Psoas muscle (tissue), 8 donors: ENCODE results near the gene HCAR2. TPM values are rescaled to one million over a fixed set of nuclear protein-coding genes. Genes with fewer than 3 reads are reported as not detected.

Experiments
- ATAC-seq, 4 donors: fragments of 200-7000 bp; cut with Tn5 transposase; one replicate each; pipeline ENCODE4 v1.9.1; 2020; ENCODE audit warnings: moderate library complexity in 3 of 4, mild to moderate bottlenecking in 2 of 4
- DNase-seq, 2 donors: peaks; one replicate each; pipeline ENCODE4 v3.0.0-alpha.2; 2020
- H3K27ac ChIP-seq: fragments of 200-600 bp; one replicate; pipeline ENCODE4 v1.8.0; 2022
- H3K27me3 ChIP-seq, 3 donors: fragments of 200-600 bp in 1 of 3; one replicate each; pipeline versions ENCODE4 v1.6.1 to v1.8.0; 2013 to 2022; ENCODE audit warnings: low read length in 2 of 3, mild to moderate bottlenecking in 2 of 3, moderate library complexity in 1 of 3; ENCODE audit not compliant: insufficient read depth in 3 of 3
- H3K36me3 ChIP-seq, 2 donors: fragments of 200-600 bp in 1 of 2; one replicate each; pipeline versions ENCODE4 v1.6.1 to v1.8.0; 2013 to 2022; ENCODE audit warnings: low read depth in 1 of 2, mild to moderate bottlenecking in 1 of 2, moderate library complexity in 1 of 2; ENCODE audit not compliant: insufficient read depth in 1 of 2
- H3K4me1 ChIP-seq: fragments of 200-600 bp; one replicate; pipeline ENCODE4 v1.8.0; 2022
- H3K4me3 ChIP-seq: fragments of 200-600 bp; one replicate; pipeline ENCODE4 v1.8.0; 2022; ENCODE audit warnings: mild to moderate bottlenecking
- H3K9me3 ChIP-seq: fragments of 200-600 bp; one replicate; pipeline ENCODE4 v1.8.0; 2022
- CTCF ChIP-seq: fragments of 200-600 bp; IDR thresholded peaks from one replicate; pipeline ENCODE4 v1.8.0; 2022; ENCODE audit warnings: antibody characterized with exemption
- WGBS, 3 donors: extraction: QIAGEN DNeasy Blood & Tissue Kit; methylation state at CpG; one replicate each; pipeline versions ENCODE4 v1.1.6 to v1.1.7; 2013; 5-methylcytosine and 5-hydroxymethylcytosine counted together
- intact Hi-C, 2 donors: fragments of 100-400 bp; cut with DNase I; formaldehyde crosslinking; loops; one replicate each; pipeline versions ENCODE4 v1.11.0 to v1.14.2; 2022
- polyA plus RNA-seq, 3 donors: library from polyadenylated mRNA; stranded (reverse); fragments of 200-250 nt; gene quantifications; one replicate each; pipeline ENCODE4 v1.2.3, GENCODE V29; 2013
- total RNA-seq, 4 donors: library from RNA; stranded (reverse); fragmentation: NEBNext Ultra II Directional in 2 of 4; extraction: Animal tissue kit (Norgen Biotek cat#: 25700) in 2 of 4; gene quantifications; one replicate each; pipeline versions ENCODE4 v1.2.1 to v1.2.4, GENCODE V29; 2021 to 2023
- donor health status: healthy with polysubstance abuse.
- donor health status: DM: no; HTN: no; CAD: no; lungs with moderate emphysema.
- donor health status: Bipolar disorder and iron deficiency.
- donor health status: healthy.
- donor health status: DM: yes; HTN: yes; CAD: no.
- donor health status: DM: no; HTN: no; CAD: no.
- donor health status: DM: no; HTN: no; CAD: no.
- donor health status: DM: yes; HTN: yes; CAD: no.

HCAR2 gene
- total and polyA plus RNA-seq, 7 donors, result 0.01 to 0.61 (median 0.15) TPM; not detected in 3

- Histone ChIP-seq H3K27ac (no peak overlapping the region), H3K36me3 (no peaks in the 10 kb centered on the region), H3K27me3 (no peaks in the 10 kb centered on the region), H3K4me1 (no peaks in the 10 kb centered on the region), H3K4me3 (no peak overlapping the region), H3K9me3 (no peaks in the 10 kb centered on the region)
- intact Hi-C loops, result no loop called here
- DNase-seq (no peak), ATAC-seq (no peak)
- TF ChIP-seq CTCF, result no peak
- WGBS, 3 donors, result 74 to 82% (median 75%) methylated on average over 9 of the region's 9 CpGs
These were observed 44.3 kb upstream of the HCAR2 start for GRCh38 chr12:122747224-122748135.

- TF ChIP-seq CTCF, result no peak
- Histone ChIP-seq H3K27ac (no peak overlapping the region), H3K4me1 (no peaks in the 10 kb centered on the region), H3K27me3 (no peaks in the 10 kb centered on the region), H3K9me3 (no peaks in the 10 kb centered on the region), H3K36me3 (no peaks in the 10 kb centered on the region), H3K4me3 (no peak overlapping the region)
- DNase-seq (no peak), ATAC-seq (no peak)
- 87 to 95% (median 92%) methylated on average over 7 of the region's 7 CpGs for WGBS, 3 donors
- intact Hi-C loops, result no loop called here
These were observed 40.9 kb upstream of the HCAR2 start for GRCh38 chr12:122743895-122744525.

GRCh38 chr12:122740351-122740750 is 37.2 kb upstream of the HCAR2 start:
- H3K9me3 ChIP-seq, result no peaks in the 10 kb centered on the region
- no peak overlapping the region for H3K27ac ChIP-seq
- no peaks in the 10 kb centered on the region for H3K4me1 ChIP-seq
- no peak overlapping the region for H3K4me3 ChIP-seq
- no peaks in the 10 kb centered on the region for H3K27me3 ChIP-seq
- no peak for DNase-seq
- no peak for TF ChIP-seq CTCF
- no peak for ATAC-seq
- intact Hi-C loops, result no loop called here
- no peaks in the 10 kb centered on the region for H3K36me3 ChIP-seq
- WGBS, 3 donors, result 85 to 90% (median 90%) methylated on average over 7 of the region's 7 CpGs

- intact Hi-C loops, result no loop called here
- H3K4me3 ChIP-seq, result no peak overlapping the region
- no peaks in the 10 kb centered on the region for H3K4me1 ChIP-seq
- H3K36me3 ChIP-seq, result no peaks in the 10 kb centered on the region
- H3K9me3 ChIP-seq, result no peaks in the 10 kb centered on the region
- H3K27ac ChIP-seq, result no peak overlapping the region
- WGBS, 3 donors, result 79 to 83% (median 82%) methylated on average over 7 of the region's 7 CpGs
- no peak for TF ChIP-seq CTCF
- no peaks in the 10 kb centered on the region for H3K27me3 ChIP-seq
- ATAC-seq (no peak), DNase-seq (no peak)
These were observed 35.4 kb upstream of the HCAR2 start for GRCh38 chr12:122738571-122738970.
